ENCODE data around the gene MPRIP. TPM values are rescaled to one million over a fixed set of nuclear protein-coding genes. Genes with fewer than 3 reads are reported as not detected.

Gene MPRIP
- polyA plus RNA-seq, 1 donor from 2014 or later = 47.3 TPM

GRCh38 chr17:17027442-17028058 is 14.7 kb upstream of the MPRIP start (continued):
- TF ChIP-seq CTCF (IDR thresholded peaks at IDR 0.05; ENCODE audit: poor library complexity, severe bottlenecking) = no peak

GRCh38 chr17:17028059-17028877 is 14.0 kb upstream of the MPRIP start:
- Histone ChIP-seq H3K79me2 (replicated peaks; ENCODE audit: insufficient read depth, low read length) (no peaks in the 10 kb centered on the region), H2AFZ (ENCODE audit: low read depth, low read length) (no peak overlapping the region), H3K9me3 (ENCODE audit: low read length) (no peaks in the 10 kb centered on the region), H3K4me2 (ENCODE audit: low read length) (no peak overlapping the region), H3F3A (ENCODE audit: insufficient read depth, low read length, poor library complexity, severe bottlenecking) (no peaks in the 10 kb centered on the region), H3K4me3 (ENCODE audit: low read length) (no peak overlapping the region), H3K9me2 (ENCODE audit: insufficient read depth, low read length) (no peaks in the 10 kb centered on the region), H3K36me3 (ENCODE audit: insufficient read depth, low read length) (no peaks in the 10 kb centered on the region), H3K9ac (ENCODE audit: low read length) (no peak overlapping the region), H3K27me3 (ENCODE audit: insufficient read depth, low read depth, low read length) (no peaks in the 10 kb centered on the region), H4K20me1 (ENCODE audit: insufficient read depth) (no peaks in the 10 kb centered on the region), H3K27ac (ENCODE audit: low read length) (no peak overlapping the region)
- no peak for TF ChIP-seq POLR2AphosphoS5 (IDR thresholded peaks at IDR 0.05)
- no peak for TF ChIP-seq CTCF (IDR thresholded peaks at IDR 0.05; ENCODE audit: poor library complexity, severe bottlenecking)
- no peak for TF ChIP-seq MXI1 (conservative IDR thresholded peaks at IDR 0.05; ENCODE audit: poor library complexity, severe bottlenecking)
- no peak for TF ChIP-seq TAF1 (IDR thresholded peaks at IDR 0.05; ENCODE audit: low read depth)
- no peak for TF ChIP-seq RAD21 (conservative IDR thresholded peaks at IDR 0.05)
- no peak for TF ChIP-seq EP300 (conservative IDR thresholded peaks at IDR 0.05; ENCODE audit: poor library complexity, severe bottlenecking)
- no peak for TF ChIP-seq SMC3 (conservative IDR thresholded peaks at IDR 0.05; ENCODE audit: poor library complexity)
- TF ChIP-seq REST (IDR thresholded peaks at IDR 0.05; ENCODE audit: borderline replicate concordance) = no peak
- no peak for TF ChIP-seq EZH2 (IDR thresholded peaks at IDR 0.05; ENCODE audit: borderline replicate concordance, insufficient read depth, low read length, poor library complexity, severe bottlenecking)
